ENCODE results near the gene EID1.

Gene EID1

DNA sequence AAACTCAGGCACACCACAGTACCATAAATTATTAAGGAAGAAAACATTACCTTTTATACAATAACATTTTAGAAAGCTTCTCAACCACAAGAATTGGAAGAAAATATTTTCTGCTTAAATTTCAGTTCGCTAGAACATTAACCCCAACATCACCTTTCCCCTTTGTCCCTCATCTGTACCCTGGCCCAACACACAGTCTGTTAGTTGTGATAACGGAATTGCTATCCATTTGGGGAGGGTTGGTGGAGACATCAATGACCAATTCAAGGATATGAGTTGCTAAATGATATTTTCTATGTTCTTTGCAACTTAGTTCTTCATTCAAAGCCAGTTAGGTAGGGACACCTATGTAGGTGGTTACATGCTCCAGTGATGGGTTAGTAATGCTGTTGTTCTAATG is 5.8 kb downstream of the EID1 start:
- H3K27ac ChIP-seq (replicated peaks) = no peak overlapping the region
- TF ChIP-seq POLR2AphosphoS5 (IDR thresholded peaks at IDR 0.05; ENCODE audit: low read depth) = no peak
- TF ChIP-seq, protein P1, sequence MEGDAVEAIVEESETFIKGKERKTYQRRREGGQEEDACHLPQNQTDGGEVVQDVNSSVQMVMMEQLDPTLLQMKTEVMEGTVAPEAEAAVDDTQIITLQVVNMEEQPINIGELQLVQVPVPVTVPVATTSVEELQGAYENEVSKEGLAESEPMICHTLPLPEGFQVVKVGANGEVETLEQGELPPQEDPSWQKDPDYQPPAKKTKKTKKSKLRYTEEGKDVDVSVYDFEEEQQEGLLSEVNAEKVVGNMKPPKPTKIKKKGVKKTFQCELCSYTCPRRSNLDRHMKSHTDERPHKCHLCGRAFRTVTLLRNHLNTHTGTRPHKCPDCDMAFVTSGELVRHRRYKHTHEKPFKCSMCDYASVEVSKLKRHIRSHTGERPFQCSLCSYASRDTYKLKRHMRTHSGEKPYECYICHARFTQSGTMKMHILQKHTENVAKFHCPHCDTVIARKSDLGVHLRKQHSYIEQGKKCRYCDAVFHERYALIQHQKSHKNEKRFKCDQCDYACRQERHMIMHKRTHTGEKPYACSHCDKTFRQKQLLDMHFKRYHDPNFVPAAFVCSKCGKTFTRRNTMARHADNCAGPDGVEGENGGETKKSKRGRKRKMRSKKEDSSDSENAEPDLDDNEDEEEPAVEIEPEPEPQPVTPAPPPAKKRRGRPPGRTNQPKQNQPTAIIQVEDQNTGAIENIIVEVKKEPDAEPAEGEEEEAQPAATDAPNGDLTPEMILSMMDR (IDR thresholded peaks at IDR 0.05; ENCODE audit: insufficient read depth, low read length) = no peak
- no peak for TF ChIP-seq SPI1 (IDR thresholded peaks at IDR 0.05; ENCODE audit: borderline replicate concordance, low read depth)
- TF ChIP-seq, protein P2, sequence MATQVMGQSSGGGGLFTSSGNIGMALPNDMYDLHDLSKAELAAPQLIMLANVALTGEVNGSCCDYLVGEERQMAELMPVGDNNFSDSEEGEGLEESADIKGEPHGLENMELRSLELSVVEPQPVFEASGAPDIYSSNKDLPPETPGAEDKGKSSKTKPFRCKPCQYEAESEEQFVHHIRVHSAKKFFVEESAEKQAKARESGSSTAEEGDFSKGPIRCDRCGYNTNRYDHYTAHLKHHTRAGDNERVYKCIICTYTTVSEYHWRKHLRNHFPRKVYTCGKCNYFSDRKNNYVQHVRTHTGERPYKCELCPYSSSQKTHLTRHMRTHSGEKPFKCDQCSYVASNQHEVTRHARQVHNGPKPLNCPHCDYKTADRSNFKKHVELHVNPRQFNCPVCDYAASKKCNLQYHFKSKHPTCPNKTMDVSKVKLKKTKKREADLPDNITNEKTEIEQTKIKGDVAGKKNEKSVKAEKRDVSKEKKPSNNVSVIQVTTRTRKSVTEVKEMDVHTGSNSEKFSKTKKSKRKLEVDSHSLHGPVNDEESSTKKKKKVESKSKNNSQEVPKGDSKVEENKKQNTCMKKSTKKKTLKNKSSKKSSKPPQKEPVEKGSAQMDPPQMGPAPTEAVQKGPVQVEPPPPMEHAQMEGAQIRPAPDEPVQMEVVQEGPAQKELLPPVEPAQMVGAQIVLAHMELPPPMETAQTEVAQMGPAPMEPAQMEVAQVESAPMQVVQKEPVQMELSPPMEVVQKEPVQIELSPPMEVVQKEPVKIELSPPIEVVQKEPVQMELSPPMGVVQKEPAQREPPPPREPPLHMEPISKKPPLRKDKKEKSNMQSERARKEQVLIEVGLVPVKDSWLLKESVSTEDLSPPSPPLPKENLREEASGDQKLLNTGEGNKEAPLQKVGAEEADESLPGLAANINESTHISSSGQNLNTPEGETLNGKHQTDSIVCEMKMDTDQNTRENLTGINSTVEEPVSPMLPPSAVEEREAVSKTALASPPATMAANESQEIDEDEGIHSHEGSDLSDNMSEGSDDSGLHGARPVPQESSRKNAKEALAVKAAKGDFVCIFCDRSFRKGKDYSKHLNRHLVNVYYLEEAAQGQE (IDR thresholded peaks at IDR 0.05; ENCODE audit: insufficient replicate concordance, low read depth) = no peak
- no peak for TF ChIP-seq GABPA (IDR thresholded peaks at IDR 0.05; ENCODE audit: low read depth)
- DNase-seq (ENCODE audit: low read depth in 1 of 2, low spot score in 1 of 2) = no peak
- H3K27me3 ChIP-seq (ENCODE audit: insufficient read depth, poor library complexity, severe bottlenecking) = no peaks in the 10 kb centered on the region
- no peak overlapping the region for H3K4me3 ChIP-seq (replicated peaks; ENCODE audit: insufficient read depth, low read length)

DNA sequence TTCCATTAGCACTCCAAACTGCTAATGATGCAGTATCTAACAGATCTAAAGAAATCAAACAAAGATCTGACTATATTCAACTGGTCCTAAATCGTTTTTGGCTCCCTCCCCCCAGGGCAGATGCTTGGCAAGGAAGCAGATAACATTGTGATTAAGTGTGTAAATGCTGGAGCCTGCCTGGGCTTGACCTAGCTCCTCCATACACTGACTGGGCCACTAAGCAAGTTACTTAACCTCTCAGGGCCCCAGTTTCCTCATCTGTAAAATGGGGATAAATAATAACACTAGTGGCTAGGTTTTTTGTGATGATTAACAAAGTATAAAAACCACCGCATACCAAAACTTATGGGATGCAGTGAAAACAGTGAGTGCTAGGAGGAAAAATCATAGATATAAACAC is 9.2 kb downstream of the EID1 start:
- no peak for DNase-seq (ENCODE audit: low read depth in 1 of 2, low spot score in 1 of 2)
- no peak overlapping the region for H3K4me3 ChIP-seq (replicated peaks; ENCODE audit: insufficient read depth, low read length)
- H3K27me3 ChIP-seq (ENCODE audit: insufficient read depth, poor library complexity, severe bottlenecking) = no peaks in the 10 kb centered on the region
- TF ChIP-seq, protein P2 (IDR thresholded peaks at IDR 0.05; ENCODE audit: insufficient replicate concordance, low read depth) = no peak
- TF ChIP-seq GABPA (IDR thresholded peaks at IDR 0.05; ENCODE audit: low read depth) = no peak
- TF ChIP-seq SPI1 (IDR thresholded peaks at IDR 0.05; ENCODE audit: borderline replicate concordance, low read depth) = no peak
- TF ChIP-seq POLR2AphosphoS5 (IDR thresholded peaks at IDR 0.05; ENCODE audit: low read depth) = no peak
- TF ChIP-seq, protein P1 (IDR thresholded peaks at IDR 0.05; ENCODE audit: insufficient read depth, low read length) = no peak
- no peak overlapping the region for H3K27ac ChIP-seq (replicated peaks)

DNA sequence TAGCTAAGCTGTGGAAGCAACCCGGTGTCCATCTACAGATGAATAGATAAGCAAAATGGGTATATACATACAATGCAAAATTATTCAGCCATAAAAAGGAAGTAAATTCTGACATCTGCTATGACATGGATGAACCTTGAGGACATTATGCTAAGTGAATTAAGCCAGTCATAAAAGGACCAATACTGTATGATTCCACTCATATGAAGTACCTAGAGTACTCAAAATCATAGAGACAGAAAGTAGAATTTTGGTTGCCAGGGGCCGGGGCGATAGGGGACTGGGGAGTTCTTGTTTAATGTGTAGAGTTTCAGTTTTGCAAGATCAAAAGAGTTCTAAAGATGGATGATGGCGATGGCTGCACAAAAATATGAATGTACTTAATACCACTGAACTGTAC is 10.3 kb downstream of the EID1 start:
- no peak for DNase-seq (ENCODE audit: low read depth in 1 of 2, low spot score in 1 of 2)
- H3K27me3 ChIP-seq (ENCODE audit: insufficient read depth, poor library complexity, severe bottlenecking) = no peaks in the 10 kb centered on the region
- H3K4me3 ChIP-seq (replicated peaks; ENCODE audit: insufficient read depth, low read length) = no peak overlapping the region
- TF ChIP-seq POLR2AphosphoS5 (IDR thresholded peaks at IDR 0.05; ENCODE audit: low read depth) (no peak), SPI1 (IDR thresholded peaks at IDR 0.05; ENCODE audit: borderline replicate concordance, low read depth) (no peak), GABPA (IDR thresholded peaks at IDR 0.05; ENCODE audit: low read depth) (no peak)
- H3K27ac ChIP-seq (replicated peaks) = no peak overlapping the region

DNA sequence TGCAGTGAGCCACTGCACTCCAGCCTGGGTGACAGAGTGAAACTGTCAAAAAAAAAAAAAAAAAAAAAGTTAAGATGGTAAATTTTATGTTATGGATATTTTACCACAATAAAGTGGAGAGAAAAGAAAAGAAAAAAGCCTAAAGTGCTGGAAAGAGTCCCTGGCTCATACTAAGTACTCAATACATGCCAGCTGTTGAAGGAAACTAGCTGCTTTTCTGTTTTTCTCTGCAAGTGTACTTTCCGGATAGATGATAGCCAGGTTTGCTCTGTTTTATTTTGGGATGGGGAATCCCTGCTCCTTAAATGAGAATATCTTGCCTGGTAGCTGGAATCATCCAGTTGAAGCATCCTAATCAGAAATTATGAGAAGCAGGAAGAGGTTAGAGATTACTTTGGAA is 10.9 kb downstream of the EID1 start:
- H3K4me3 ChIP-seq (replicated peaks; ENCODE audit: insufficient read depth, low read length) = no peak overlapping the region
- DNase-seq (ENCODE audit: low read depth in 1 of 2, low spot score in 1 of 2) = no peak
- TF ChIP-seq GABPA (IDR thresholded peaks at IDR 0.05; ENCODE audit: low read depth) (no peak), POLR2AphosphoS5 (IDR thresholded peaks at IDR 0.05; ENCODE audit: low read depth) (no peak), SPI1 (IDR thresholded peaks at IDR 0.05; ENCODE audit: borderline replicate concordance, low read depth) (no peak)
- TF ChIP-seq, protein P2 (IDR thresholded peaks at IDR 0.05; ENCODE audit: insufficient replicate concordance, low read depth) = no peak
- TF ChIP-seq, protein P1 (IDR thresholded peaks at IDR 0.05; ENCODE audit: insufficient read depth, low read length) = no peak
- no peaks in the 10 kb centered on the region for H3K27me3 ChIP-seq (ENCODE audit: insufficient read depth, poor library complexity, severe bottlenecking)
- no peak overlapping the region for H3K27ac ChIP-seq (replicated peaks)

All from HL-60 (cell line).